ENCODE measurements around the gene RHEBL1.

The RHEBL1 gene

DNA sequence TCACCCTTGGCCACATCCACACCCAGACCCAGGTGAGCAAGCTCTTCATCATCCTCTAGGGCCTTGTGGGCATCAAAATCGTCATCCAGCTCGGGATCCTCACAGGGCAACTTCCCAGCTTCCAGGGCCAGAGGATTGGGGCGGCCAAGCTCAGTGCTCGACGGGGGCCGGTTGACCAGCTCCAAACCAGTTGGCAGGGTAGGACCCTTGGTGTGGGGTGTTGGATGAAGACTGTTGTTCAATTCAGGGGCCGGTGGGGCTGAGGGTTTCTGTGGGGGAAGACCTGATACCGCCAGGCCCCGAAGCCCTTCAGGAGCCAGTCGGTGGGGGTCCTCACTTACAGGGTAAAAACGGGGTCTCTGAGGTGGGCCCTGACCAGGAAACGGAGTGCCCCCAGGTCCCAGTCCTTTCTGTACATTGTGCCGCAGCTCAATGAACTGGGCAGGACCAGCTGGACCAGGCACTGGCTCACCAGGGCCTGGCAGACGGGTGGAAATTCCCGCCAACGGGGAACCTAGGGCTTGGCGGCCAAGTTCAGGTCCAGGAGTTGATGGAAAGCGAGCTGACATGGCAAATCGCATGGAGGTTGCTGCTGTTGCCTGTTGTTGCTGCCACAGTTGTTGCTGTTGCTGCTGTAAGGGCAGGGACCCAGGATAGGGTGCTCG is 31.4 kb downstream of the RHEBL1 start:
- in situ Hi-C loops (cut with HindIII; ENCODE audit: low sequenced_read_pairs): no loop called here

DNA sequence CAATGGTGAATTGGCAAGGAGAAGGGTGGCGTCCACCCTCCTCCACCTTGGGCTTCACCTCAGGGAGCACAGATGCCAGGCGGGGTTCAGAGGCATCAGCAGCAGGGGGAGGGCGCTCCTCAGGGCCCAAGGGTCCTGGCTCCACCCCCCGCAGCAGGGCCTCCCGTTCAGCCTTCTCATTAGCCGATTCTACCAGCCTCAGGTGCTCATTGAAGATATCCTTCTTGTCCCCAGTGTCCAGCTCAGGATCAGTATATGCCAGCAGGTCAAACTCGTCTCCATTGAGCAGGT is 31.9 kb downstream of the RHEBL1 start:
- in situ Hi-C loops (cut with HindIII; ENCODE audit: low sequenced_read_pairs): no loop called here

DNA sequence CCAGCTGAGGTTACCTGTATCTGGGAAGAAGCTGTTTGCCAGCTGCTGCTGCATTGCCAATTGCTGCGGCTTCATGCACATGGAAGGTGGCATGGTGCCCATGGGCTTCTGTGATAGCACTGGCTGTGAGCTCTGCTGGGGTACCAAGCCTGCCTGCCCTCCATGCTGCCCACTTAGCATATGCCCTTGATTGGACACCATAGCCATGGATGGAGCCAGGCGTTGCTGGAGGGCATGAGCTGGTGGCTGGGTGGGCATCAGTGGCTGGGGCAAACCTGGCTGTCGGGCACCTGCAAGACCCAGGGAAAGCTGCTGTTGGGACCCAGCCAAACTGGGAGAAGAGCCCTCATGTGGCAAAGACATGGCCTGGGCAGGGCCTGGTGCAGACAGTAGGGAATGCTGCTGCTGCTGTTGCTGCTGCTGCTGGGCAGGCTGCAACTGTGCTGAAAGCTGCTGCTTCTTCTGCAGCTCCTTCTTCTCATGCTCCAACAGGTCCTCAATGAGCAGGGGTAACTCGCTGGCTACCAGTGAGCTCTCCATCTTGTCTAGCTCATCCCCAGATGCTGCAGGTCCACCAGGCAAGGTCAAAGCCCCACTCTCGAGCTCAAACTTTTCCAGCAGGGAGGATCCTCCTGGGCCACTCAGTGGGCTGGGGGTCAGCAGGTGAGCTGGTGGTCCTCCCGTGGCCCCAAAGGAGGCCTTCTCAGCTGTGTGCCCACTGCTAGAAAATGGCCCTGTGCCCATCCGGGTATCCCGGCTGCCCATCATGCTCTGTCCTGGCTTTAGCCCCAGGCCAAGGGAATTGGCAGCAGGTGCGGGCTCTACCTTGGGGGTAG is 32.5 kb downstream of the RHEBL1 start:
- in situ Hi-C loops (cut with HindIII; ENCODE audit: low sequenced_read_pairs): no loop called here

DNA sequence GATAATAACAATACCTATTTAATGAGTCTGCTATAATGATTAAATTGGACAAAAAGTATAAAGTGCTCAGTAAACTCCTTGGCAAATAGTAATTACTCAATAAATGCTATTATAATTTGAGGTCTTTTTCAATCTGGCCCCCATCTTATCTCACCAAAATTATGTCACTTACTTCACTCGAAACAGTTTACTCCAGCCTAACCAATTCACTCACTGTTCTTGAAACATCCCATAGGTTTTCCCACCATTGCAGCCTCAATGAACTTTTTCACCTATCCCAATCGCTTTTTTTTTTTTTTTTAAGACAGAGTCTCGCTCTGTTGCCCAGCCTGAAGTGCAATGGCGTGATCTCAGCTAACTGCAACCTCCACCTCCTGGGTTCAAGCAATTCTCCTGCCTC is 33.8 kb downstream of the RHEBL1 start:
- in situ Hi-C loops (cut with HindIII; ENCODE audit: low sequenced_read_pairs): no loop called here

DNA sequence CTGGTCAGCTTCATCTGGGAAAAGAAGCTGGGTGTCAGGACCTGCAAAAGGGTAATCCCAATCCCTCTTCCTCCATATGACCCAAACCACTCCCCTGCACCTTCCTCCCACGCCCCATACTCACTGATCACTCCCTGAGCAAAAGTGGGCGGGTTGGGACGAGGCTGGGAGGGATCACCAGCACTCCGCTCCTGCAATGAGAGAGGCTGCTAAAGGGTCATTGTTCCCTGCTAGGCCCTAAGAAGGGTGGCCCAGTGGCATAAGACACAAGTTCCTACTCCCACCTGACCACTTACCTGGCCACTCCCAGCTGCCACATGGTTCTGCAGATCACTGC is 35.5 kb downstream of the RHEBL1 start:
- in situ Hi-C loops (cut with HindIII; ENCODE audit: low sequenced_read_pairs): no loop called here

DNA sequence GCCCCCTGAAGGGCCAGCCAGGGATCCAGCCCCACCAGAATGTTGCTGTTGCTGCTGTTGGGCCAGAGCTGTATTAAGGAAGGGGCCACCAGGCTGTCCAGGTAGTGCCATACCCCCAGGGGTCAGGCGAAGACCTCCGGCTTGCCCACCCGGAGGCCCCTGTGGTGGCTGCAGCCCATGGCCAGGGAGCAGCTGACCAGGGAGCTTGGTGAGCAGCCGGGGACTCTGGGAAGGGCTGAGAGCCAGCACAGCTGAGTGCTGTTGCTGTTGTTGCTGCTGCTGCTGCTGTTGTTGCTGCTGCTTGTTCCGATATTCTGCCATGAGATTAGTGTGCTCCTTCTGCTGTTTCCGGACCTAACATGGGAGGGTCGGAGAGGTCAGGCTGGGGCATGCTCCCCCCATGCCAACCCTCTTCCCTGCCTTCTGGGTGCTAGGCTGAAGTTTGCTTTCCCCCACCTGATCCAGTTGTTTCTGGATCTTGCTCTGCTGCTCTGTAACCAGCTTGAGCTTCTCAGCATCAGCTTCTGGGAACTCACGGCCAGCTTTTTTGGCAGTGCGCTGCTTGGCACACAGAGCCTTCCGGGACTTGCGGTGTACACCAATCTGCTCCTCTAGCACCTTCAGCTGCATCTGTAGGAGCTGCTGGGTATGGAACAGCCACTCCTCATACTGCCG is 36.0 kb downstream of the RHEBL1 start:
- in situ Hi-C loops (cut with HindIII; ENCODE audit: low sequenced_read_pairs): no loop called here

DNA sequence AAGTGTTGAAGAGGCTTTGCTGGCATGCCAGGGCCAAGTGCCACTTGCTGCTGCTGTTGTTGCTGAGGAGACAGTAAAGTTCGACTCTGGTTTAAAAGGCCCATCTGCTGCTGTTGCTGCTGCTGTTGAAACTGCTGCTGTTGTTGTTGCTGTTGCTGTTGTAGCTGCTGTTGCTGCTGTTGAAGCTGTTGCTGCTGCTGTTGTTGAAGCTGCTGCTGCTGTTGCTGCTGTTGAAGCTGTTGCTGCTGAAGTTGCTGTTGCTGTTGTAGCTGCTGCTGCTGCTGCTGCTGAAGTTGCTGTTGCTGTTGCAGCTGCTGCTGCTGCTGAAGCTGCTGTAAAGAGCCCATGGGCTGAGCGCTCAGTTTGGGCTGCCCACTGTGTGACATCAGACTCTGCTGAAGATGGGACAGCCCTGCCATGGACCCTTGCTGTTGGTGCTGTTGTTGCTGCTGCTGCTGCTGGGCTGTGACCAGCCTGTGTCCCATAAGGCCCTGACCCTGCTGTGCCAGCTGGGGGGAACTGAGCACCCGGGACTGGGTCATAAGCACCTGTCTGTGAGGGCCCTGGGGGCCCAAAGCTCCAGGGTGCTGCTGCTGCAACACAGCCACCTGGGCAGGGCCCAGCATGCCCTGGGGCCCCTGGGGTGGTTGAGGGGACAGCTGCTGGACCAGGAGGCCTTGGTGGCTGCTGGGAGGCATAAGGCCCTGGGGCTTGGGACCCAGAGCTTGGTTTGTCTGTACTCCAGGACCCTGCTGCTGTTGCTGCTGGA is 36.9 kb downstream of the RHEBL1 start:
- in situ Hi-C loops (cut with HindIII; ENCODE audit: low sequenced_read_pairs): no loop called here

DNA sequence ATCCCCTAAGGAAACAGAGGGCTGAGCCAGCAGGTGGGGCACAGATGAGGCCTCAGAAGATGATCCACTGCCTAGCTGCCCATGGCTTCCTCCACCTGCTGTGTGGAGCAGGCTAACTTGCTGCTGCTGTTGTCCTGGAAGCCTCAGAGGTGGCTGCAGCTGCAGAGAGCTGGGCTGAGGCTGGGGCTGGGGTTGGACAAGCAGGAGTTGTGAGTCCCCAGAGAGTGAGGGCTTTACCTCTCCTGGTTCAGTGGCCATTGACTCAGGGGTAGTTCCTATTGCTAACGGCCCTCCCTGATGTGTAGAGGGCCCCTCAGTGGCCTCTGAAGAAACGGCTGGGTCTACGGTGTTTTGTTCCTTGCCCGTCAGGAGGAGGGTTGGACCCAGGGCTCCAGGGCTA is 37.5 kb downstream of the RHEBL1 start:
- in situ Hi-C loops (cut with HindIII; ENCODE audit: low sequenced_read_pairs): no loop called here

DNA sequence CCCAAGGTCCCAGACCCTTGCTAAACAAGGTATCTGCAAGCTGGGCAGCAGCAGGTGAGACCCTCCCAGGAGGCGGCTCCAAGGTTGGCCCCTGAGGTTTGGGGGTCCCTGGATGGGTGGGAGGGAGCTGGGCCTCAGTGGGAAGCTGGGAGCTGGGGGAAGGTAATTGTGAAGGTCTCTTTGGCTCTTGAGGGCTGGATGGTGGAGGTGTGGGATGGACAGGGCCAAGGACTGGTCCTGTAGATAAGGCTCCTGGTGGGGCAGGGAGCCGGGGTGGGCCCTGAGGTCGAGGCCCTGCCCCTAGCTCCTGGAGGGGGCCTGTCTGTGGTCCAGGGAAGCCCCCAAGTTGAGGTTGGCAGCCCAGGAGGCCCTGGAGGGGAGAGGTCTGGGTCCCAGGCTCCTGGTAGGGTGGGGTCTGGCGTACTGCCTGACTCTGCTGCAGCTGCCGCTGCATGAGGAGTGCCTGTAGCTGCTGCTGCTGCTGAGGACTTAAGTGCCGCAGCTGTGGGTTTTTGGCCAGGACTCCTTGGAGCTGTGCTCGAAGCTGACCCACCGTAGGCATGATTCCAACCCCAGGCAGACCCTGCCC is 38.1 kb downstream of the RHEBL1 start:
- in situ Hi-C loops (cut with HindIII; ENCODE audit: low sequenced_read_pairs): no loop called here

DNA sequence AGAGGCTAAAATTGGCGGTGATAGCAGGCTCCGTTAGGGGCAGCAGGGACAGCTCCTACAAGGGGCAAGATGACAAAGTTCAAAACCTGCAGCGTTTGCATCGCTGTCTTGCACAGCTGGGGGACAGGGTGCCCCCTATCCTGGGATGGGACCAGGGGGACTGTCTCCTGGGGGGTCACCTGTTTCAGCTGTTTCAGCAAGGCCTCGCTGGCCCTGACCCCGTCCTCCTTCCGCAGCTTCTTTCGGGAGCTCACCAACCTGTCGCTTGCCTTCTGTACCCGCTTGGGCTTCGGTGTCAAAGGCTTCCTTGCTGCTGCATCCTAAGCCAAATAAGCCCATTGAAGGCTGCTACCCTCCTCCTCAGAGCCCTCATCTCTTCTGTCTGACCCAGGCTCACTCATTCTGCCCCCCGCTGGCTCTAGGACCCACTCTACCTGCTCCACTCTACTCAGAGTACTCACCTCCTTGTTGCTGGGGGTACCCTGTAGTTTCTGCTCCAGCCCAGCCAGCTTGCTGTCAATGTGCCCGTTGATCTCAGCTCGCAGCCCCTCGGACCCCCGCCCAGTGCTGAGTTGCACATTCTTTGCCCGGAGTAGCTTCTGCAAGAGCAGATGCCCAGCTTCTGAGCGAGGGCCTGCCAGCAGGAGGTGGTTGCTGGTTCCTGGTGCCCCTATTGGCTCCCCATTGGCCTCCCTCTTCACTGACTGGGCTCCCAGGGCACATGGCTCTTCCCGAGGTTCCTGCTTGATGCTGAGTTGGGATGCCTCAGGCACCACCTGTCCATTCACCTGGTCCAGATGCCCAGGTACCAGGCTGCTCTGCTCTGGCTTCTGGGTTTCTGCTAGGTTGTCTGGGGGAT is 38.8 kb downstream of the RHEBL1 start:
- in situ Hi-C loops (cut with HindIII; ENCODE audit: low sequenced_read_pairs): no loop called here

DNA sequence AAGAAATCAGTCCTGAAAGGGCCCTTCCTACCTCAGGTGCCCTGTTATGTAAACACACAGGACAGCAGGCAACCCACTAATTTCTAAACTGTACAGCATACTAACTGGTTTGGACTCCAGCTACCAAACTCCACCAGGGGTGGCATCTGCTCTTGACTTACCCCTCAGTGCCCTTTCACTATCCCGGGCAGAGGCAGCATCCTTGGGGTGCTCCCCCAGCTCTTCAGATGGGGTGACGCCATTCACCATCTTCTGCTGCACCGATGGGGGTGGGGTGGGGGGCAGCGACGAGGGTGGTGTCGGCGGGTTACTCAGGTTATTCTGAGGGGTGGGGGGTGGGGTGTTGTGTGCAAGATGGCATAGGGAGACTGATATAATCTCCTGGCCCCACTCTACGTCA is 39.7 kb downstream of the RHEBL1 start:
- in situ Hi-C loops (cut with HindIII; ENCODE audit: low sequenced_read_pairs): no loop called here

DNA sequence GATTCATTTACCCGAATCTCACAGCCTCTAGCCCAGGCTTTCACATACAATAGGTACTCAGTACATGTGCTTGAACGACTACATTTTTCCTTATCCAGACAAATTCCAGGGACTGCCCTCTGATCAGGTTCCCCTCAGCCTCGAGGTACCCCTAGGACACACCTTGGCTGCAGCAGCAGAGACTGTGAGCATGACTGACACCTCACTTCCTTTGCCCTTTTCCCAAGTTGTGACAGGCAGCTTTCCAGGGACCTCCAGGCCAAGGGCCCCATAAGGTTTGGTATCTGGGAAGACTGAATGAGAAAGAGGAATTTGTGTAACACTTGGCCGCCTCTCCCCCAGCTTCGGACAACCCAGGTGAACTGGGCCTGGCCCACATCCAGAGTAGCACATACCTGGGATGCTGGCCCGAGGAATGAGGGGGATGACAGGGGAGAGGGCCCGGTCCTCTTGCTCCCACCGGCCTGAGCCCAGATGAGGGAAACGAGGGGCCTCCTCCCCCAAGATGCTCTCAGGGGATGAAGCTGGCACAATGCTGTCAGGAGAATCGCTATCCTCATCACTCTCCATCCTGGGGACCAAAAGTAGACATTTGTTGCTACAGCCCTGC is 41.0 kb downstream of the RHEBL1 start:
- in situ Hi-C loops (cut with HindIII; ENCODE audit: low sequenced_read_pairs): no loop called here

DNA sequence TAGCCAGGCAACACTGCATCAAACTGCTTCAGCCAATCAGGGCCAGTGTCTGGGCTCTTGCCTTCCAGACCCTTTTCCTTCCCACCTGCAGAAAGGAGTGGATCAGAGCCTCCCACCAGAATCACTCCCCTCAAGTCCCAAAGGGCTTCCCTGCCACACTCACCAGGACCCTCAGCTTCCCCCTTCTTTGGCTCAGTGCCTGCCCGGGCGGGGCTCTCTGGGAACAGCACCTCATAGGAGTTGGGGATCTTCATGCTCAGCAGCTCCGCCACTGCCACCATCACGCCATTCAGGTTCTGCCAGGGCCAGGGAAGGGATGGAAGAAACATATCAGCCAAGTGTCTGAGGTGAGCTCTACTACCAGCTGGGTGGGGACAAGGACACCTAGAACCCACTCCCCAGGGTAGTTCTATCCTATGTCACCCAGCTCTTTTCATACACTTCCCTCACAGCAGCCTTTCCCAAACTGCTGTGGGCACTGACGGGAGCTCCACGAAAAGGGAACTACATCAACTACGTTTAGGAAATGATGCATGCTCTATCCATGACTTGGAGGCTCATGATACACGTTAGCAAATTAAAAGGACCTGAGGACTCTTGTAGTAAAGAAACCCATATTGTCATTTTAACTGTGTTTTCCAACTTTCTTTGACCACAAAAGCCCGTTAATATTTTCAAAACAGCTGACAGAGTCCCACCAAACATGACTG is 41.8 kb downstream of the RHEBL1 start:
- in situ Hi-C loops (cut with HindIII; ENCODE audit: low sequenced_read_pairs): no loop called here

DNA sequence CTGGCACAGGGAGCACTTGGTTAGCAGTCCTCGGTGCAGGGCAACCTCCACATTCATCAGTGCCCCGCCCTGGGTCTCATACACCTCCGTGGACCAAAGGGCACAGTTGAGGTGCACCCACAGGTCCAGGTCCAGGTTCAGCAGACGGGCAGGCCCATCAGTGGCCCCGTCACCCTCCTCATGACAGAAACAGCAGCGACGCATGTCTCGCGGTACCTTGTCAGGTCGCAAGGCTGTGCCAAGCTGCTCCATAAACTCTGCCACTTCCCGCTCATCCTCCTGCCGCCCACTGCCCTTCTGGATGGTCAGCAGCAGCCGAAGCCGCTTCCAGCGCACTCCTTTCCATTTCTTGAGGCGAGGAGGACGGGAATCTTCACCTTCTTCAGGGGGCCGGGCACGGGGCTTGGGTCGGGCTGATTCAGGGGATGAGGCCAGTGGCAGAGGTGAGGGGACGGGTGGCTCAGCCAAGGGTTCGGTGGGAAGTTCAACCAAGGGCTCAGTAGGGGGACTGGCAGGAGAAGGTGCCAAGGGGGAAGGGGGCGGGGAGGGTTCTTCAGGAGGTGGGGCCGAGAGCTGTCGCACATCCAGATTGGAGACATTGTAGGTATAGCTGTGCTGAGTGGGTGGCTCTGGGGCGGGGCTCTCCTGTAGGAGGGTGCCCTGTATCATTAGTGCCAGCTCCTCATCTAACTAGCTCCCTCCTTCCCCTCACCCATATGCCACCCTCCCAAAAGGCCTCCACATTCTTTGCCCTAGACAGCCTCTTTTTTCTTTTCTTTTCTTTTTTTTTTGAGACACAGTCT is 42.9 kb downstream of the RHEBL1 start:
- in situ Hi-C loops (cut with HindIII; ENCODE audit: low sequenced_read_pairs): no loop called here

DNA sequence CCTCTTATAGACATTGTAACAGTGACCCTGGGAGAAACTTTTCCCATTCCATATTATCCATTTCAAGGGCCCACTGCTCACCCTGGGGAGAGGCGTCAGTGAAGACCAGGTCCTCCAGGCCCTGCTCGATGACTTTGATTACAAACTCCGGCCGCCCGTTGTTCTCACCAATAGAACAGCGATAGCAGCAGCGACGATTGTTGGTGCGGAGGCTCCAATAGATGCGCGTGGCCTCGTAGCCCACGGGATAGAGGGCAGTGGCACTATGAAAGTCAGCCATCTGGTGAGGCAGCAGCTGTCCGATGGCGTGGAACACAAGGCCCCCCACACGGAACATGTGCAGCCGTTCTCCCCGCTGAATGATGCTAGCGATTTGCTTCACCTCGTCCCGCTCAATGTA is 43.7 kb downstream of the RHEBL1 start:
- in situ Hi-C loops (cut with HindIII; ENCODE audit: low sequenced_read_pairs): no loop called here

DNA sequence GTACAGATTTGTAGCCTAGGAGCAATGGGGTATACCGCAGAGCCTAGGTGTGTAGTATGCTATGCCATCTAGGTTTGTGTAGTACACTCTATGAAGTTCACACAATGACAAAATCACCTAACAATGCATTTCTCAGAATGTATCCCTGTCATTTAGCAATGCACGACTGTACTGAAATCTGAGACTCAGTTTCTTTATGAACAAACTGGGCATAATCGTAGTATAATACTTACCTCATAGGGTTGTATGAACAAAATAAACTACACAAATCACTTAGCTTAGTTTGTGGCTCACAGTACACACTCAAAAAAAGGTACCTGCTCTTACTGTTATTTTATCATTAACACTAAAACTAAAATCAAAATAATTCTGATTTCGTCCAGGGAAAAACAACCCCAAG is 44.3 kb downstream of the RHEBL1 start:
- in situ Hi-C loops (cut with HindIII; ENCODE audit: low sequenced_read_pairs): no loop called here

DNA sequence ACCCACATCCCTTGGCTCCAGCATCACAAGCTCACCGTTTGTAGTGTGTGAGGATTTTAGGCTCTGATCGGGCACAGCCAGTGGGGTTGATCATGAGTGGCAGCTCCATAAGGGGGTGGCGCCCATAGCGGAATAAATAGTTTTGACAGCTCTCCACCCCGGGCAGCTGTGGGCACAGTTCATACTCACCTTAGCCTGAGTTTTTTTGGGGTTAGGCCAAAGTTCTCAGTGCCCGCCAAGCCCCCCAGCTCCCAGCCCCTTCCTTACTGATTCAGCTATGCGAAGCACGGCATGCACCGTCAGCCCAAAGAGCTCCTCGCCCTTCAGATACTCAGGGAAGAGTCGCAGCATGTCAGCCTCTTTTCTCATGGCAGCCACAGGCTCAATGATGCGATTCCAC is 45.2 kb downstream of the RHEBL1 start:
- in situ Hi-C loops (cut with HindIII; ENCODE audit: low sequenced_read_pairs): no loop called here

DNA sequence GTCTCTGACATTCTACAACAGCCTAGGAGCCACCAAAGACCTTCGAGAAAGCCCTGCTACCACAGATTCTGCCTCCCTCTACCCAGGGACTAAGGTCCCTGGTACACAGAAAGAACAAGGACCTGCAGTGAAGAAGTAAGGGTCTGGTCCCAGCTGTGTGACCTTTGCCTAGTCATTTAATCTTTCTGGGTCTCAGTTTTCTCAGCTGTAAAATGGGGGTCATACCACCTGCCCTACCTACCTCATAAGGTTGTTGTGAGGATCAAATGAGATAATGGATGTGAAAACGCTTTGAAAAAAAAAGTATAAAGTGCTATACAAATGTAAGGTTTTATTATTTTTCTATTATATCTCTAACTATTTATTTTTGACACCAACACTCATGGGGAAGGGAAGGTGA is 46.0 kb downstream of the RHEBL1 start:
- in situ Hi-C loops (cut with HindIII; ENCODE audit: low sequenced_read_pairs): no loop called here
